HG03025 (cell line): Measurements from ENCODE around the gene MRTFB.
"Not testable (repeated sequence)": the region's sequence is repeated elsewhere in the genome, so short reads cannot be mapped to it uniquely, and the experiment has no call there.

Source experiments
- ATAC-seq: cut with Tn5 transposase; IDR thresholded peaks from one replicate; pipeline ENCODE4 v1.9.1; 2021; ENCODE audit warnings: mild to moderate bottlenecking, moderate library complexity; ENCODE audit not compliant: unreplicated experiment, low FRiP score

Gene MRTFB

GRCh38 chr16:14070877-14071575, at the start of gene MRTFB:
Gene MRTFB (plus strand): TSS chr16:14071319. CDS start chr16:14140607, 69,288 bp downstream.
- peak; percentile 70 for ATAC-seq

- ATAC-seq, result not testable (repeated sequence)
These were observed 47.6 kb upstream of the MRTFB start for GRCh38 chr16:14023526-14023925.

- no peak for ATAC-seq
These were observed 46.8 kb upstream of the MRTFB start for GRCh38 chr16:14024283-14024682.

GRCh38 chr16:14026572-14027285, 44.4 kb upstream of the MRTFB start:
- ATAC-seq, result no peak

- ATAC-seq, result no peak
These were observed 42.9 kb upstream of the MRTFB start for GRCh38 chr16:14028202-14028601.

GRCh38 chr16:14029658-14030057, 41.5 kb upstream of the MRTFB start:
- ATAC-seq, result no peak

GRCh38 chr16:14035092-14035491, 36.0 kb upstream of the MRTFB start:
- ATAC-seq, result no peak

GRCh38 chr16:14036889-14037288, 34.2 kb upstream of the MRTFB start:
- ATAC-seq, result no peak

GRCh38 chr16:14037960-14038359, 33.2 kb upstream of the MRTFB start:
- no peak for ATAC-seq

GRCh38 chr16:14041164-14041563, 30.0 kb upstream of the MRTFB start:
- no peak for ATAC-seq

GRCh38 chr16:14042706-14043105, 28.4 kb upstream of the MRTFB start:
- ATAC-seq, result no peak

GRCh38 chr16:14043278-14043677, 27.8 kb upstream of the MRTFB start:
- ATAC-seq, result no peak

GRCh38 chr16:14043793-14044192, 27.3 kb upstream of the MRTFB start:
- ATAC-seq, result no peak

- ATAC-seq, result not testable (repeated sequence)
These were observed 23.8 kb upstream of the MRTFB start for GRCh38 chr16:14047121-14047859.

GRCh38 chr16:14050291-14051027, 20.7 kb upstream of the MRTFB start:
- no peak for ATAC-seq

GRCh38 chr16:14051103-14051729, 19.9 kb upstream of the MRTFB start:
- ATAC-seq, result no peak

GRCh38 chr16:14056970-14057369, 14.1 kb upstream of the MRTFB start:
- ATAC-seq, result no peak

GRCh38 chr16:14057878-14058382, 13.2 kb upstream of the MRTFB start:
- ATAC-seq, result no peak

- no peak for ATAC-seq
These were observed 9.3 kb upstream of the MRTFB start for GRCh38 chr16:14061732-14062259.

GRCh38 chr16:14062261-14062660, 8.9 kb upstream of the MRTFB start:
- ATAC-seq, result no peak
